IPS-18a (cell line): Measurements from ENCODE around the gene LRRC41.

Experiments
- H3K27ac ChIP-seq: one replicate; pipeline ENCODE4 v1.5.1; 2013; ENCODE audit warnings: low read length
- H3K27me3 ChIP-seq: one replicate; pipeline ENCODE4 v1.6.1; 2013; ENCODE audit warnings: mild to moderate bottlenecking, low read length; ENCODE audit not compliant: control insufficient read depth, insufficient read depth
- H3K36me3 ChIP-seq: one replicate; pipeline ENCODE4 v1.6.1; 2013; ENCODE audit warnings: low read depth, low read length; ENCODE audit not compliant: control insufficient read depth
- H3K4me1 ChIP-seq: one replicate; pipeline ENCODE4 v1.6.1; 2013; ENCODE audit warnings: low read depth, low read length; ENCODE audit not compliant: control insufficient read depth
- H3K4me3 ChIP-seq: one replicate; pipeline ENCODE4 v1.5.1; 2013; ENCODE audit warnings: low read length
- H3K9ac ChIP-seq: one replicate; pipeline ENCODE4 v1.6.1; 2013; ENCODE audit warnings: mild to moderate bottlenecking, low read length, moderate library complexity
- H3K9me3 ChIP-seq: one replicate; pipeline ENCODE4 v1.6.1; 2013; ENCODE audit warnings: low read depth, low read length; ENCODE audit not compliant: control insufficient read depth

Gene LRRC41

GRCh38 chr1:46298387-46298786 is 5.0 kb downstream of the LRRC41 start:
- H3K9ac ChIP-seq: no peak overlapping the region
- peaks cover 29% of the 10 kb centered on the region for H3K36me3 ChIP-seq
- no peak overlapping the region for H3K4me3 ChIP-seq
- no peaks in the 10 kb centered on the region for H3K27me3 ChIP-seq
- no peaks in the 10 kb centered on the region for H3K9me3 ChIP-seq
- H3K27ac ChIP-seq: peak overlapping the region; percentile 8
- H3K4me1 ChIP-seq: peaks cover 18% of the 10 kb centered on the region

- no peaks in the 10 kb centered on the region for H3K9me3 ChIP-seq
- H3K4me1 ChIP-seq: peaks cover 10% of the 10 kb centered on the region
- no peaks in the 10 kb centered on the region for H3K27me3 ChIP-seq
- H3K4me3 ChIP-seq: no peak overlapping the region
- H3K36me3 ChIP-seq: peaks cover 29% of the 10 kb centered on the region
- H3K27ac ChIP-seq: no peak overlapping the region
- H3K9ac ChIP-seq: no peak overlapping the region
Observed at GRCh38 chr1:46295306-46295705, 8.1 kb downstream of the LRRC41 start.

GRCh38 chr1:46289976-46290375 is 13.4 kb downstream of the LRRC41 start:
- Histone ChIP-seq H3K36me3 (peaks cover 7% of the 10 kb centered on the region), H3K27ac (no peak overlapping the region), H3K9ac (no peak overlapping the region)

GRCh38 chr1:46289134-46289494 is 14.3 kb downstream of the LRRC41 start:
- Histone ChIP-seq H3K27me3 (no peaks in the 10 kb centered on the region), H3K9me3 (no peaks in the 10 kb centered on the region), H3K4me3 (no peak overlapping the region), H3K4me1 (peaks cover 4% of the 10 kb centered on the region), H3K36me3 (peaks cover 14% of the 10 kb centered on the region), H3K9ac (no peak overlapping the region), H3K27ac (no peak overlapping the region)

More at GRCh38 chr1:46289976-46290375, 13.4 kb downstream of the LRRC41 start:
- H3K9me3 ChIP-seq: no peaks in the 10 kb centered on the region
- H3K27me3 ChIP-seq: no peaks in the 10 kb centered on the region
- peaks cover 4% of the 10 kb centered on the region for H3K4me1 ChIP-seq
- no peak overlapping the region for H3K4me3 ChIP-seq

GRCh38 chr1:46288485-46289133 is 14.8 kb downstream of the LRRC41 start:
- no peaks in the 10 kb centered on the region for H3K27me3 ChIP-seq
- H3K27ac ChIP-seq: no peak overlapping the region
- H3K36me3 ChIP-seq: peaks cover 15% of the 10 kb centered on the region
- no peaks in the 10 kb centered on the region for H3K9me3 ChIP-seq
- no peak overlapping the region for H3K4me3 ChIP-seq
- H3K4me1 ChIP-seq: peaks cover 4% of the 10 kb centered on the region
- no peak overlapping the region for H3K9ac ChIP-seq

- H3K9ac ChIP-seq: no peak overlapping the region
- H3K9me3 ChIP-seq: no peaks in the 10 kb centered on the region
- peak overlapping the region; percentile 43 for H3K27ac ChIP-seq
- H3K4me3 ChIP-seq: no peak overlapping the region
- peaks cover 4% of the 10 kb centered on the region for H3K4me1 ChIP-seq
- no peaks in the 10 kb centered on the region for H3K27me3 ChIP-seq
- H3K36me3 ChIP-seq: peaks cover 28% of the 10 kb centered on the region
Observed at GRCh38 chr1:46285730-46286477, 17.5 kb downstream of the LRRC41 start.

GRCh38 chr1:46284597-46285564 is 18.5 kb downstream of the LRRC41 start:
- Histone ChIP-seq H3K27ac (no peak overlapping the region), H3K36me3 (peaks cover 38% of the 10 kb centered on the region), H3K9ac (no peak overlapping the region), H3K27me3 (no peaks in the 10 kb centered on the region), H3K9me3 (no peaks in the 10 kb centered on the region), H3K4me3 (no peak overlapping the region), H3K4me1 (peaks cover 4% of the 10 kb centered on the region)

GRCh38 chr1:46284058-46284457 is 19.4 kb downstream of the LRRC41 start:
- no peak overlapping the region for H3K9ac ChIP-seq
- no peaks in the 10 kb centered on the region for H3K9me3 ChIP-seq
- H3K27me3 ChIP-seq: no peaks in the 10 kb centered on the region
- H3K4me3 ChIP-seq: no peak overlapping the region
- H3K4me1 ChIP-seq: peaks cover 4% of the 10 kb centered on the region
- H3K27ac ChIP-seq: no peak overlapping the region
- peaks cover 46% of the 10 kb centered on the region for H3K36me3 ChIP-seq

GRCh38 chr1:46281021-46281420 is 22.4 kb downstream of the LRRC41 start:
- no peak overlapping the region for H3K4me3 ChIP-seq
- H3K4me1 ChIP-seq: no peaks in the 10 kb centered on the region
- H3K36me3 ChIP-seq: peaks cover 73% of the 10 kb centered on the region
- H3K27ac ChIP-seq: no peak overlapping the region
- H3K27me3 ChIP-seq: no peaks in the 10 kb centered on the region
- no peaks in the 10 kb centered on the region for H3K9me3 ChIP-seq
- H3K9ac ChIP-seq: no peak overlapping the region

- H3K9me3 ChIP-seq: no peaks in the 10 kb centered on the region
- H3K4me3 ChIP-seq: no peak overlapping the region
- no peak overlapping the region for H3K27ac ChIP-seq
- H3K4me1 ChIP-seq: no peaks in the 10 kb centered on the region
- H3K9ac ChIP-seq: no peak overlapping the region
- peaks cover 79% of the 10 kb centered on the region for H3K36me3 ChIP-seq
- H3K27me3 ChIP-seq: no peaks in the 10 kb centered on the region
Observed at GRCh38 chr1:46280092-46280491, 23.3 kb downstream of the LRRC41 start.

GRCh38 chr1:46278807-46279206 is 24.6 kb downstream of the LRRC41 start:
- H3K9me3 ChIP-seq: no peaks in the 10 kb centered on the region
- no peak overlapping the region for H3K27ac ChIP-seq
- no peaks in the 10 kb centered on the region for H3K4me1 ChIP-seq
- H3K27me3 ChIP-seq: no peaks in the 10 kb centered on the region
- H3K4me3 ChIP-seq: no peak overlapping the region
- no peak overlapping the region for H3K9ac ChIP-seq
- H3K36me3 ChIP-seq: peaks cover 81% of the 10 kb centered on the region
